Endothelial cell of umbilical vein (primary cell): ENCODE results near the gene TMEM237.

ENCODE experiments used
- CTCF ChIP-seq, 2 donors: IDR thresholded peaks; 1 replicate in 1 of 2; 2 replicates in 1 of 2; pipeline ENCODE4 v1.5.1; 2011; ENCODE audit warnings: low read length in 2 of 2, mild to moderate bottlenecking in 2 of 2, moderate library complexity in 2 of 2, control low read depth in 1 of 2, inconsistent platforms in 1 of 2, low read depth in 1 of 2; ENCODE audit not compliant: insufficient read depth in 1 of 2; ENCODE audit errors: extremely low read depth in 1 of 2
- EZH2 ChIP-seq: IDR thresholded peaks from 2 replicates; pipeline ENCODE4 v1.6.1; 2012; ENCODE audit warnings: borderline replicate concordance, low read depth, mild to moderate bottlenecking, moderate library complexity, low read length, inconsistent platforms; ENCODE audit not compliant: severe bottlenecking
- FOS ChIP-seq: IDR thresholded peaks from 2 replicates; pipeline ENCODE4 v1.6.1; 2011; ENCODE audit warnings: mild to moderate bottlenecking, low read length, moderate library complexity, borderline replicate concordance; ENCODE audit not compliant: insufficient read depth
- JUN ChIP-seq: IDR thresholded peaks from 2 replicates; pipeline ENCODE4 v1.6.1; 2011; ENCODE audit warnings: borderline replicate concordance, low read depth; ENCODE audit not compliant: insufficient read length, insufficient read depth
- MAX ChIP-seq: IDR thresholded peaks from 2 replicates; pipeline ENCODE4 v1.6.1; 2011; ENCODE audit not compliant: insufficient read depth, insufficient read length
- MYC ChIP-seq: IDR thresholded peaks from one replicate; pipeline ENCODE4 v1.6.1; 2011; ENCODE audit warnings: mild to moderate bottlenecking, low read depth, low read length
- POLR2A ChIP-seq: IDR thresholded peaks from 2 replicates; pipeline ENCODE4 v1.6.1; 2012; ENCODE audit warnings: low read depth, mild to moderate bottlenecking, control low read depth, low read length
- POLR2AphosphoS5 ChIP-seq: IDR thresholded peaks from 2 replicates; pipeline ENCODE4 v1.6.1; 2012; ENCODE audit warnings: low read depth, mild to moderate bottlenecking, control low read depth, low read length, moderate library complexity; ENCODE audit not compliant: insufficient read depth

GRCh38 chr2:201675454-201675853 is 32.2 kb upstream of the TMEM237 start:
- no peak for TF ChIP-seq POLR2AphosphoS5
- no peak for TF ChIP-seq CTCF (IDR thresholded peaks at IDR 0.05; ENCODE audit: extremely low read depth in 1 of 2, insufficient read depth in 1 of 2, low read depth in 1 of 2, low read length in 2 of 2)
- no peak for TF ChIP-seq POLR2A
- no peak for TF ChIP-seq FOS
- no peak for TF ChIP-seq MYC
- no peak for TF ChIP-seq EZH2
- no peak for TF ChIP-seq MAX
- TF ChIP-seq JUN: no peak
